ENCODE results near the gene STK35. TPM values are rescaled to one million over a fixed set of nuclear protein-coding genes. Genes with fewer than 3 reads are reported as not detected.
A peak's percentile ranks its signal among the peaks of the same experiment; 100 is the strongest.

STK35 gene
- total RNA-seq, 1 donor from 2014 or later = 13.0 TPM

DNA sequence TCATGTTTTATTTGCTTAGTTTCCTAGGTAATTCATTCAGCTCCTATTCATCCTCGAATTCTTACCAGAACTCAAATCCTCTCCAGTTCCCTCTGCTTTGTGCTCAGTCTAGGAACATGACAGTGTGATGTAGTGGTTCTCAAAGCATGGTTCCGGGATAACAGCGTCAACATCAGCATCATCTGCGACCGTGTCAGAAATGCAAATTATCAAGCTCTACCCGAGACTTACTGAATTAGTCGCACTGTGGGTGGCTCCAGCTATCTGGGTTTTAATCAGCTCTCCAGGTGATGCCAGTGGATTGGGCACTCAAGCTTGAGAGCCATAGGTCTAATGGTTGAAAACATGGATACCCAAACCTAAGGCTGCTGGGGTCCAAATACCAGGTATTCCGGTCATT lies 7.7 kb upstream of the STK35 start:
- no peak overlapping the region for H3K4me3 ChIP-seq
- intact Hi-C loops (cut with DNase I) = no loop called here
- ATAC-seq (no peak), DNase-seq (no peak)
- peaks cover 44% of the 10 kb centered on the region for H3K27me3 ChIP-seq
- no peaks in the 10 kb centered on the region for H3K4me1 ChIP-seq
- TF ChIP-seq, protein P1, sequence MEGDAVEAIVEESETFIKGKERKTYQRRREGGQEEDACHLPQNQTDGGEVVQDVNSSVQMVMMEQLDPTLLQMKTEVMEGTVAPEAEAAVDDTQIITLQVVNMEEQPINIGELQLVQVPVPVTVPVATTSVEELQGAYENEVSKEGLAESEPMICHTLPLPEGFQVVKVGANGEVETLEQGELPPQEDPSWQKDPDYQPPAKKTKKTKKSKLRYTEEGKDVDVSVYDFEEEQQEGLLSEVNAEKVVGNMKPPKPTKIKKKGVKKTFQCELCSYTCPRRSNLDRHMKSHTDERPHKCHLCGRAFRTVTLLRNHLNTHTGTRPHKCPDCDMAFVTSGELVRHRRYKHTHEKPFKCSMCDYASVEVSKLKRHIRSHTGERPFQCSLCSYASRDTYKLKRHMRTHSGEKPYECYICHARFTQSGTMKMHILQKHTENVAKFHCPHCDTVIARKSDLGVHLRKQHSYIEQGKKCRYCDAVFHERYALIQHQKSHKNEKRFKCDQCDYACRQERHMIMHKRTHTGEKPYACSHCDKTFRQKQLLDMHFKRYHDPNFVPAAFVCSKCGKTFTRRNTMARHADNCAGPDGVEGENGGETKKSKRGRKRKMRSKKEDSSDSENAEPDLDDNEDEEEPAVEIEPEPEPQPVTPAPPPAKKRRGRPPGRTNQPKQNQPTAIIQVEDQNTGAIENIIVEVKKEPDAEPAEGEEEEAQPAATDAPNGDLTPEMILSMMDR (IDR thresholded peaks at IDR 0.05) = no peak
- H3K36me3 ChIP-seq = no peaks in the 10 kb centered on the region
- H3K9me3 ChIP-seq = no peaks in the 10 kb centered on the region
- H3K27ac ChIP-seq = no peak overlapping the region

DNA sequence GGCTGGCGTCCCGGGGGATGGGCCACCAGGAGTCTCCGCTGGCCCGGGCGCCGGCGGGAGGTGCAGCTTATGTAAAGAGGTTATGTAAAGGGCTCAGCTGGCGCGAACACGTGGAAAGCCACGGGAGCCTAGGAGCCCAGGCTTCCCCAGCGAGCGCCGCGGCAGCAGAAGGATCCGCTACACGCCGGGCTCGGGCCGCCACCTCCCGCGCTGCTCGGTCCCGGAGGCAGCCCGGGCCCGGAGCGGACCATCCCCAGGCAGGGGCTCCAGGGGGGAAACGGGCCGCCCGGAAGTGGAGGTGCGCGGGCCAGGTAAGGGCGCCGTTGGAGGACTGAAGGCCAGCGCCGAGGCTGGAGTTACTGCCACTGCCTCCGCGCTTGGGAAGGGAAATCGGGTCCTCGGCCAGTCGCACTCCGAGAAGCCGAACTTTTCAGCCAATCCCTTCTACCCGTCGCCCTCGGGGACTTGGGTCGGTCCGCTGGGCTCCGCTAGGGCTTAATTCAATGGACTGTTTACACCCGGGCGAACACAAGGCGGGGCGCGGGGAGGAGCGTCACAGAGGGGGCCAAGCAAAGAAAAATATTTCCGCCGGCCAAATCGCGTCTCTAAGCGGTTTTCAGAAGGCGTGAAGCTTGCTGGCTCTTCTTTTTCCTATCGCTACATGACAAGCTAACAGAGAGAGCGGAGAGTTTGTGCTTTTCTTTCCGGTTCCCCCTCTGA lies 398 bp downstream of the STK35 start:
- Histone ChIP-seq H3K36me3 (peaks cover 4% of the 10 kb centered on the region), H3K9me3 (no peaks in the 10 kb centered on the region), H3K4me1 (peaks cover 28% of the 10 kb centered on the region), H3K27ac (peak overlapping the region; percentile 100), H3K4me3 (peak overlapping the region; percentile 88), H3K27me3 (no peaks in the 10 kb centered on the region)
- intact Hi-C loops (cut with DNase I) = no loop called here
- TF ChIP-seq, protein P1 (IDR thresholded peaks at IDR 0.05) = no peak
- ATAC-seq (peak; percentile 89), DNase-seq (peak; percentile 96)

DNA sequence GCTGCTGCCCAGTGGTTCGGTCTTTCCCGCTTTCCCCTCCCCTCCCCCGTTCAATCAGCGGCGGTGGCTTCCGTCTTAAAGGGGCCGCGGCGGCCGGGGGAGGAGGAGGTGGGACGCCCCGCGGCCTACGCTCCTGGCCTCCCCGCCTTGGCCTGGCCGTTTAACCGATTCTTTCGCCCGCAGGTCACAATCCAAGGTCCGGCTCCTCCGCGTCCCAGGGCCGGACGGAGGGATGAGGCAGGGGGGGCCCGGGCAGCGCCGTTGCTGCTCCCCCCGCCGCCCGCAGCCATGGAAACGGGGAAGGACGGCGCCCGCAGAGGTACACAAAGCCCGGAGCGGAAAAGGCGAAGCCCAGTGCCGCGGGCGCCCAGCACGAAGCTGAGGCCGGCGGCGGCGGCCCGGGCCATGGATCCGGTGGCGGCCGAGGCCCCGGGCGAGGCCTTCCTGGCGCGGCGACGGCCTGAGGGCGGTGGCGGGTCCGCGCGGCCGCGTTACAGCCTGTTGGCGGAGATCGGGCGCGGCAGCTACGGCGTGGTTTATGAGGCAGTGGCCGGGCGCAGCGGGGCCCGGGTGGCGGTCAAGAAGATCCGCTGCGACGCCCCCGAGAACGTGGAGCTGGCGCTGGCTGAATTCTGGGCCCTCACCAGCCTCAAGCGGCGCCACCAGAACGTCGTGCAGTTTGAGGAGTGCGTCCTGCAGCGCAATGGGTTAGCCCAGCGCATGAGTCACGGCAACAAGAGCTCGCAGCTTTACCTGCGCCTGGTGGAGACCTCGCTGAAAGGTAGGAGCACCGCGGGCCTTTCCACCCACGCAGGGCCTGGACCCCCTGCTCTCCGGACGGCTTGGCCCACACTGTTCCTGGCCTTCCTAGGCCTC lies 1.2 kb downstream of the STK35 start:
- peaks cover 7% of the 10 kb centered on the region for H3K36me3 ChIP-seq
- DNase-seq = peak; percentile 94
- TF ChIP-seq, protein P1 (IDR thresholded peaks at IDR 0.05) = no peak
- no peaks in the 10 kb centered on the region for H3K9me3 ChIP-seq
- ATAC-seq = peak; percentile 86
- intact Hi-C loops (cut with DNase I) = no loop called here
- H3K4me1 ChIP-seq = peaks cover 35% of the 10 kb centered on the region
- H3K27me3 ChIP-seq = no peaks in the 10 kb centered on the region
- H3K27ac ChIP-seq = peak overlapping the region; percentile 100
- H3K4me3 ChIP-seq = peak overlapping the region; percentile 88

DNA sequence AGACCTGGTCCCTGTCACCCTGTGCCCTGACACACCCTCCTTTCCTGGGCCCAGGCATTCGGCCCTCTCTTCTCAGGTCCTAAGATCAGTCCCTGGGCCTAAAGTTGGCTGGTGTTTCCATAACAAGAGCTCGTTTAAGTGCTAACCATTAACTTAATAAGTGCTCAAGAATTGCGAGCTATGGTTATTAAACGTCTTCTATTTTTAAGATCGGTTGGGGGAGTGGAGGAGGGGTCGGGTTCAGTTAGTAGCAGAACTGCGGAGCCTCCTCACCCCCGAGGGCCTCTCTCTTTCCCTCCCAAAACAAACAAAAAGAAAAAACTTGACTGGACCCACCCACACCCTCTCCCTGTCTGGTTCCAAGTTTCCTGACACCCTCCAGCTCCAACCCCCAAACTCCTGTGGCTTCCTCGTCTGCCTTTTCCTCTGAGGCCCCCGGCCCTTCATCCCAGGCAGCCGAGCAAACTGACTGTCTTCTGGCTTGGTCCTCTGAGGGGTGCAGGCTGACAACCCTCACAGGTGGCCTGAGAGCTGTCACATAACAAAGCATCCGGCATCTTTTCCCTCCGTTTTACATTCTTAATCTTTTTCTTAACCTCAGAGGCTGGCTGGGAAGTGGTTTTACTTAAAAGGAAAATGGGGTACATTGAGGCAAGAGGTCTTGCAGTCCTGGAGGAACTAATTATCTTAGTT lies 2.0 kb downstream of the STK35 start:
- no peak for ATAC-seq

DNA sequence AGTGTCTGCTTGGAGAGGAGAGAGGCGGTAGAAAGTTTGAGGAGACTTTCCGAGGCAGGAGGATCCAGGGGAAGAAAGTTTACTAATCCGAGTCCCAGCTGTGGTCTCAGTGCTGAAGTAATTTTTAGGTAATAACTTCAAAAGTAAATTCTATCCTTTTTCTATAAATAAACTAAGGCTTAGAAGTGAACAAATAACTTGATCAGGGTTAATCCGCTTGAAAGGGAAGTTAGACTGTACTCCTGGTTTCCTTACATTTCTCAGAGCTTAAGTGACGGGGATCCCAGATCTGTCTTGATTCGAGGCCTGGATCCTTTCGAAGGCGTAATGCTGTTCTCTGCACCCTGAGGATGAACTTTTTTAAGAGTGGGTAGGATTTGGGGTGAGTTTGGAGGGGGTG lies 2.6 kb downstream of the STK35 start:
- H3K36me3 ChIP-seq = peaks cover 7% of the 10 kb centered on the region
- peaks cover 45% of the 10 kb centered on the region for H3K4me1 ChIP-seq
- no peaks in the 10 kb centered on the region for H3K9me3 ChIP-seq
- H3K27me3 ChIP-seq = no peaks in the 10 kb centered on the region
- ATAC-seq (no peak), DNase-seq (no peak)
- peak overlapping the region; percentile 100 for H3K27ac ChIP-seq
- intact Hi-C loops (cut with DNase I) = no loop called here
- TF ChIP-seq, protein P1 (IDR thresholded peaks at IDR 0.05) = no peak
- H3K4me3 ChIP-seq = peak overlapping the region; percentile 88

More for the DNA sequence above, 2.0 kb downstream of the STK35 start:
- peak overlapping the region; percentile 100 for H3K27ac ChIP-seq
- peak overlapping the region; percentile 88 for H3K4me3 ChIP-seq
- intact Hi-C loops (cut with DNase I) = no loop called here
- TF ChIP-seq, protein P1 (IDR thresholded peaks at IDR 0.05) = no peak
- no peak for DNase-seq
- H3K27me3 ChIP-seq = no peaks in the 10 kb centered on the region
- peaks cover 7% of the 10 kb centered on the region for H3K36me3 ChIP-seq
- H3K4me1 ChIP-seq = peaks cover 39% of the 10 kb centered on the region
- H3K9me3 ChIP-seq = no peaks in the 10 kb centered on the region
